WTC11 (cell line): ENCODE measurements around the gene TTLL9.
"Not testable (repeated sequence)": the region's sequence is repeated elsewhere in the genome, so short reads cannot be mapped to it uniquely, and the experiment has no call there.

Experiments used
- CTCF ChIP-seq: fragments of 200-600 bp; IDR thresholded peaks from 2 replicates; pipeline ENCODE4 v1.8.0; 2022; ENCODE audit warnings: antibody characterized with exemption
- MAX ChIP-seq: sonication (generic); formaldehyde crosslinking; IDR thresholded peaks from 2 replicates; pipeline ENCODE4 v1.8.0; 2022; ENCODE audit warnings: mild to moderate bottlenecking, missing genetic modification reagents
- SOX15 ChIP-seq: fragments of 250-450 bp; sonication (Bioruptor Pico); IDR thresholded peaks from 2 replicates; pipeline ENCODE4 v1.9.0; 2021; ENCODE audit warnings: mild to moderate bottlenecking
- ZSCAN18 ChIP-seq: fragments of 250-450 bp; sonication (Bioruptor Pico); IDR thresholded peaks from 2 replicates; pipeline ENCODE4 v2.1.2; 2022; ENCODE audit warnings: mild to moderate bottlenecking, moderate library complexity

- not testable (repeated sequence) for TF ChIP-seq CTCF; SOX15 (CRISPR knock-in tag); MAX; ZSCAN18
These were observed 51.0 kb downstream of the TTLL9 start for GRCh38 chr20:31921480-31921879.
